ENCODE data around the gene FOXJ3.

- TF ChIP-seq POLR2A (IDR thresholded peaks at IDR 0.05) (no peak), CTCF (IDR thresholded peaks at IDR 0.05) (no peak), EP300 (IDR thresholded peaks at IDR 0.05) (no peak)
These were observed 29.4 kb downstream of the FOXJ3 start for GRCh38 chr1:42305639-42306038.
